Liver (tissue), 9 donors: ENCODE results near the gene WDR62. TPM values are rescaled to one million over a fixed set of nuclear protein-coding genes. Genes with fewer than 3 reads are reported as not detected.

Source experiments
- DNase-seq: peaks from one replicate; pipeline ENCODE4 v3.0.0-alpha.2; 2017; ENCODE audit warnings: low spot score
- H3K27ac ChIP-seq, 2 donors: one replicate each; pipeline ENCODE4 v1.7.0; 2013; ENCODE audit warnings: inconsistent platforms in 2 of 2, low read length in 2 of 2, control low read depth in 1 of 2, low read depth in 1 of 2, mild to moderate bottlenecking in 1 of 2
- H3K27me3 ChIP-seq, 4 donors: one replicate each; pipeline versions ENCODE4 v1.6.1 to v1.7.0; 2013; ENCODE audit warnings: low read length in 3 of 4, inconsistent platforms in 1 of 4, mild to moderate bottlenecking in 1 of 4, moderate library complexity in 1 of 4; ENCODE audit not compliant: control insufficient read depth in 4 of 4, insufficient read depth in 4 of 4
- H3K36me3 ChIP-seq, 4 donors: one replicate each; pipeline versions ENCODE4 v1.6.1 to v1.7.0; 2013; ENCODE audit warnings: low read length in 3 of 4, mild to moderate bottlenecking in 3 of 4, low read depth in 1 of 4, moderate library complexity in 1 of 4; ENCODE audit not compliant: control insufficient read depth in 4 of 4, insufficient read depth in 3 of 4
- H3K4me1 ChIP-seq, 4 donors: one replicate each; pipeline versions ENCODE4 v1.6.1 to v1.7.0; 2013; ENCODE audit warnings: low read length in 3 of 4, mild to moderate bottlenecking in 3 of 4, moderate library complexity in 1 of 4; ENCODE audit not compliant: control insufficient read depth in 4 of 4, insufficient read depth in 4 of 4
- H3K4me3 ChIP-seq, 3 donors: one replicate each; pipeline versions ENCODE4 v1.6.1 to v1.7.0; 2013; ENCODE audit warnings: low read length in 3 of 3, control low read depth in 1 of 3, low read depth in 1 of 3, mild to moderate bottlenecking in 1 of 3
- H3K9ac ChIP-seq, 2 donors: one replicate each; pipeline ENCODE4 v1.7.0; 2013; ENCODE audit warnings: low read length in 2 of 2, mild to moderate bottlenecking in 2 of 2, moderate library complexity in 2 of 2, control low read depth in 1 of 2, low read depth in 1 of 2
- H3K9me3 ChIP-seq, 4 donors: one replicate each; pipeline versions ENCODE4 v1.6.1 to v1.7.0; 2013; ENCODE audit warnings: low read length in 3 of 4; ENCODE audit not compliant: control insufficient read depth in 4 of 4
- ATF3 ChIP-seq: IDR thresholded peaks from 2 replicates; pipeline ENCODE4 v1.6.1; 2016; ENCODE audit warnings: antibody characterized with exemption
- CTCF ChIP-seq: fragments of 150-350 bp; IDR thresholded peaks from 2 replicates; pipeline ENCODE4 v1.5.1; 2017; ENCODE audit warnings: improper control_type of control experiment, low read depth, low read length; ENCODE audit not compliant: missing input control
- EGR1 ChIP-seq, 2 donors: IDR thresholded peaks; 2 replicates each; pipeline ENCODE4 v1.6.1; 2016 to 2018; ENCODE audit warnings: antibody characterized with exemption in 2 of 2, low read depth in 2 of 2
- FOXA1 ChIP-seq: IDR thresholded peaks from 2 replicates; pipeline ENCODE4 v1.6.1; 2016; ENCODE audit warnings: antibody characterized with exemption
- FOXA2 ChIP-seq: IDR thresholded peaks from 2 replicates; pipeline ENCODE4 v1.6.1; 2016; ENCODE audit warnings: antibody characterized with exemption
- GABPA ChIP-seq, 2 donors: IDR thresholded peaks in 1 of 2; conservative IDR thresholded peaks in 1 of 2; 2 replicates each; pipeline ENCODE4 v1.6.1; 2016; ENCODE audit warnings: antibody characterized with exemption in 2 of 2, mild to moderate bottlenecking in 1 of 2, moderate library complexity in 1 of 2
- HNF4A ChIP-seq, 2 donors: conservative IDR thresholded peaks; 2 replicates each; pipeline ENCODE4 v1.6.1; 2016; ENCODE audit warnings: antibody characterized with exemption in 2 of 2, mild to moderate bottlenecking in 2 of 2
- HNF4G ChIP-seq: IDR thresholded peaks from 2 replicates; pipeline ENCODE4 v1.6.1; 2016; ENCODE audit warnings: antibody characterized with exemption
- JUND ChIP-seq, 2 donors: IDR thresholded peaks; 2 replicates each; pipeline ENCODE4 v1.6.1; 2016; ENCODE audit warnings: antibody characterized with exemption in 2 of 2
- NR2F2 ChIP-seq: IDR thresholded peaks from 2 replicates; pipeline ENCODE4 v1.6.1; 2016; ENCODE audit warnings: antibody characterized with exemption
- RAD21 ChIP-seq, 2 donors: IDR thresholded peaks; 2 replicates each; pipeline ENCODE4 v1.6.1; 2016; ENCODE audit warnings: antibody characterized with exemption in 2 of 2, mild to moderate bottlenecking in 2 of 2
- RXRA ChIP-seq, 2 donors: IDR thresholded peaks; 2 replicates each; pipeline ENCODE4 v1.6.1; 2017 to 2018; ENCODE audit warnings: antibody characterized with exemption in 2 of 2, mild to moderate bottlenecking in 1 of 2
- SP1 ChIP-seq: IDR thresholded peaks from 2 replicates; pipeline ENCODE4 v1.6.1; 2018; ENCODE audit warnings: antibody characterized with exemption, mild to moderate bottlenecking
- TAF1 ChIP-seq: conservative IDR thresholded peaks from 2 replicates; pipeline ENCODE4 v1.6.1; 2016; ENCODE audit warnings: antibody characterized with exemption, mild to moderate bottlenecking
- YY1 ChIP-seq: IDR thresholded peaks from 2 replicates; pipeline ENCODE4 v1.6.1; 2016; ENCODE audit warnings: antibody characterized with exemption, mild to moderate bottlenecking
- ZBTB33 ChIP-seq: IDR thresholded peaks from 2 replicates; pipeline ENCODE4 v1.6.1; 2016; ENCODE audit warnings: antibody characterized with exemption
- WGBS: extraction: QIAGEN DNeasy Blood & Tissue Kit; methylation state at CpG from one replicate; pipeline ENCODE4 v1.1.7; 2013; 5-methylcytosine and 5-hydroxymethylcytosine counted together
- polyA plus RNA-seq, 2 donors: library from polyadenylated mRNA; stranded (reverse) in 1 of 2; unstranded in 1 of 2; fragments of 200-250 nt in 1 of 2; fragments of >200 nt in 1 of 2; fragmentation: Nextera tagmentation in 1 of 2; extraction: Ambion mirVana in 1 of 2; gene quantifications; one replicate each; pipeline versions ENCODE4 v1.2.1 to v1.2.3, GENCODE V29; 2013 to 2015
- total RNA-seq, 2 donors: library from RNA; depleted of rRNA; stranded (reverse); fragments of >200 nt; gene quantifications; one replicate each; pipeline ENCODE4 v1.2.3, GENCODE V29; 2014
- TF ChIP-seq, protein P1 (sequence below): IDR thresholded peaks from 2 replicates; pipeline ENCODE4 v1.6.1; 2016; ENCODE audit warnings: antibody characterized with exemption, mild to moderate bottlenecking
- TF ChIP-seq, protein P2 (sequence below): IDR thresholded peaks from 2 replicates; pipeline ENCODE4 v1.6.1; 2016; ENCODE audit warnings: antibody characterized with exemption
- donor health status: healthy.
- donor health status: healthy.
- donor health status: healthy.
- donor health status: healthy.
- donor health status: healthy.

WDR62 gene
- total and polyA plus RNA-seq, 4 donors: 0.26 to 6.6 (median 0.71) TPM

DNA sequence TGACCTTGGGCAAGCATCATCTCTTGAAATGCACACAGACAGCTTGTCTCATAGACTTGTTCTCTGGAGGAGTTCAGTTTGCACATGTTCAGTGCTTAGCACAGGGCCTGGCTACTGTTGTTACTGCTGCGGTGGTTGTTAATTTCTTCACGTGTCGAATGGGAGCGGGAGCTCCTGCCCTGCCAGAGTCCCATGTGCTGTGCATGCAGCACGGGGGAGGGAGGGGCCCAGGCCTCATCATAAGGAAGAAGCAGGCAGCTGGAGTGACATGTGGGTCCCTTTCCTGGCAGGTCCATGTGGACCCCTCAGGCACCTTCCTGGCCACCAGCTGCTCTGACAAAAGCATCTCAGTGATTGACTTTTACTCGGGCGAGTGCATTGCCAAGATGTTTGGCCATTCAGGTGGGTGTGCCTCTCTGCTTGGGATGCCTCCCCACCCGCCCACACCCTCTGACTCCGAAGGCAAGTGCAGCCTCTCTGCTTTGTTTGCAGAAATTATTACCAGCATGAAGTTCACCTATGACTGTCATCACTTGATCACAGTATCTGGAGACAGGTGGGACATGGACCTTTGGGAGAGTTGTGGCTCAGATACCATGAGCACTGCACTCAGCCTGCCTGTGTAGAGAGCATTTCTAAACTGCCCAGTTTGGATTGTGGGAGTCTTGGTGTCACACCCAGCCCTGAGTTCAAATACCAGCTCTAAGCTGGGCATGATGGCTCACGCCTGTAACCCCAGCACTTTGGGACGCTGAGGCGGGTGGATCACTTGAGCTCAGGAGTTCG lies 36.4 kb downstream of the WDR62 start:
- Histone ChIP-seq H3K27me3 (no peaks in the 10 kb centered on the region), H3K36me3 (no peaks in the 10 kb centered on the region), H3K9me3 (no peaks in the 10 kb centered on the region), H3K4me3 (no peak overlapping the region), H3K9ac (no peak overlapping the region), H3K27ac (no peak overlapping the region), H3K4me1 (no peaks in the 10 kb centered on the region)
- no peak for TF ChIP-seq FOXA1
- no peak for TF ChIP-seq EGR1 (IDR thresholded peaks at IDR 0.05; ENCODE audit: low read depth in 2 of 2)
- TF ChIP-seq, protein P1, sequence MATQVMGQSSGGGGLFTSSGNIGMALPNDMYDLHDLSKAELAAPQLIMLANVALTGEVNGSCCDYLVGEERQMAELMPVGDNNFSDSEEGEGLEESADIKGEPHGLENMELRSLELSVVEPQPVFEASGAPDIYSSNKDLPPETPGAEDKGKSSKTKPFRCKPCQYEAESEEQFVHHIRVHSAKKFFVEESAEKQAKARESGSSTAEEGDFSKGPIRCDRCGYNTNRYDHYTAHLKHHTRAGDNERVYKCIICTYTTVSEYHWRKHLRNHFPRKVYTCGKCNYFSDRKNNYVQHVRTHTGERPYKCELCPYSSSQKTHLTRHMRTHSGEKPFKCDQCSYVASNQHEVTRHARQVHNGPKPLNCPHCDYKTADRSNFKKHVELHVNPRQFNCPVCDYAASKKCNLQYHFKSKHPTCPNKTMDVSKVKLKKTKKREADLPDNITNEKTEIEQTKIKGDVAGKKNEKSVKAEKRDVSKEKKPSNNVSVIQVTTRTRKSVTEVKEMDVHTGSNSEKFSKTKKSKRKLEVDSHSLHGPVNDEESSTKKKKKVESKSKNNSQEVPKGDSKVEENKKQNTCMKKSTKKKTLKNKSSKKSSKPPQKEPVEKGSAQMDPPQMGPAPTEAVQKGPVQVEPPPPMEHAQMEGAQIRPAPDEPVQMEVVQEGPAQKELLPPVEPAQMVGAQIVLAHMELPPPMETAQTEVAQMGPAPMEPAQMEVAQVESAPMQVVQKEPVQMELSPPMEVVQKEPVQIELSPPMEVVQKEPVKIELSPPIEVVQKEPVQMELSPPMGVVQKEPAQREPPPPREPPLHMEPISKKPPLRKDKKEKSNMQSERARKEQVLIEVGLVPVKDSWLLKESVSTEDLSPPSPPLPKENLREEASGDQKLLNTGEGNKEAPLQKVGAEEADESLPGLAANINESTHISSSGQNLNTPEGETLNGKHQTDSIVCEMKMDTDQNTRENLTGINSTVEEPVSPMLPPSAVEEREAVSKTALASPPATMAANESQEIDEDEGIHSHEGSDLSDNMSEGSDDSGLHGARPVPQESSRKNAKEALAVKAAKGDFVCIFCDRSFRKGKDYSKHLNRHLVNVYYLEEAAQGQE: no peak
- TF ChIP-seq HNF4G: no peak
- TF ChIP-seq SP1: no peak
- TF ChIP-seq RXRA (IDR thresholded peaks at IDR 0.05): no peak
- no peak for TF ChIP-seq HNF4A (conservative IDR thresholded peaks at IDR 0.05)
- WGBS: 94% methylated on average over 13 of the region's 13 CpGs
- DNase-seq: no peak

DNA sequence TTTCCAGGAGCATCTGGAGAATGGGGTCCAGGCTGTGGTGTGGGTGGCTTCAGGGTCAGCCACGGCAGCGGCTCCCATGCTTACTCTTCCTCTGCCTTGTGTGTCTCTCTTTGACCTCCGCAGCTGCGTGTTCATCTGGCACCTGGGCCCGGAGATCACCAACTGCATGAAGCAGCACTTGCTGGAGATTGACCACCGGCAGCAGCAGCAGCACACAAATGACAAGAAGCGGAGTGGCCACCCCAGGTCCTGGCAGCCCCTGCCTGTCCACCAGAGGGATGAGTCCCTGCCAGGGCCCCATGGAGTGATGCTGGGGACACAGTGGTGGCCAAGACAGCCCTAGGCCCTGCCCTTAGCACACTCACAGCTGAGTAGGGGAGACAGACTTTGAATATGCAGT lies 37.9 kb downstream of the WDR62 start:
- DNase-seq: no peak
- Histone ChIP-seq H3K4me3 (no peak overlapping the region), H3K27ac (no peak overlapping the region), H3K9ac (no peak overlapping the region), H3K27me3 (no peaks in the 10 kb centered on the region), H3K9me3 (no peaks in the 10 kb centered on the region), H3K36me3 (no peaks in the 10 kb centered on the region), H3K4me1 (no peaks in the 10 kb centered on the region)
- WGBS: 96% methylated on average over 7 of the region's 7 CpGs
- TF ChIP-seq ATF3: no peak
- TF ChIP-seq TAF1: no peak
- no peak for TF ChIP-seq JUND (IDR thresholded peaks at IDR 0.05)
- no peak for TF ChIP-seq SP1
- TF ChIP-seq HNF4G: no peak
- no peak for TF ChIP-seq RAD21 (IDR thresholded peaks at IDR 0.05)
- no peak for TF ChIP-seq FOXA1
- no peak for TF ChIP-seq RXRA (IDR thresholded peaks at IDR 0.05)
- no peak for TF ChIP-seq YY1
- no peak for TF ChIP-seq GABPA (IDR thresholded peaks at IDR 0.05 in 1 of 2, conservative IDR thresholded peaks at IDR 0.05 in 1 of 2)
- TF ChIP-seq, protein P1: no peak
- no peak for TF ChIP-seq CTCF
- TF ChIP-seq FOXA2: no peak
- TF ChIP-seq ZBTB33: no peak
- TF ChIP-seq NR2F2: no peak
- TF ChIP-seq EGR1 (IDR thresholded peaks at IDR 0.05; ENCODE audit: low read depth in 2 of 2): no peak
- TF ChIP-seq HNF4A (conservative IDR thresholded peaks at IDR 0.05): no peak
- TF ChIP-seq, protein P2, sequence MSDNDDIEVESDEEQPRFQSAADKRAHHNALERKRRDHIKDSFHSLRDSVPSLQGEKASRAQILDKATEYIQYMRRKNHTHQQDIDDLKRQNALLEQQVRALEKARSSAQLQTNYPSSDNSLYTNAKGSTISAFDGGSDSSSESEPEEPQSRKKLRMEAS: no peak
